A172 (cell line): ENCODE results near the gene ARL6IP4. TPM values are rescaled to one million over a fixed set of nuclear protein-coding genes. Genes with fewer than 3 reads are reported as not detected.
"Not testable (repeated sequence)": the region's sequence is repeated elsewhere in the genome, so short reads cannot be mapped to it uniquely, and the experiment has no call there.

ENCODE experiments used
- DNase-seq: peaks from one replicate; pipeline ENCODE4 v3.0.0-alpha.2; 2015; ENCODE audit warnings: low spot score
- total RNA-seq: library from RNA; depleted of rRNA; stranded (reverse); fragments of >200 nt; shearing (Covaris generic); gene quantifications from 2 replicates; pipeline ENCODE4 v1.2.3, GENCODE V29; 2014; rRNA removed

The ARL6IP4 gene
- total RNA-seq, 1 experiment from 2014 or later: 228 TPM

DNA sequence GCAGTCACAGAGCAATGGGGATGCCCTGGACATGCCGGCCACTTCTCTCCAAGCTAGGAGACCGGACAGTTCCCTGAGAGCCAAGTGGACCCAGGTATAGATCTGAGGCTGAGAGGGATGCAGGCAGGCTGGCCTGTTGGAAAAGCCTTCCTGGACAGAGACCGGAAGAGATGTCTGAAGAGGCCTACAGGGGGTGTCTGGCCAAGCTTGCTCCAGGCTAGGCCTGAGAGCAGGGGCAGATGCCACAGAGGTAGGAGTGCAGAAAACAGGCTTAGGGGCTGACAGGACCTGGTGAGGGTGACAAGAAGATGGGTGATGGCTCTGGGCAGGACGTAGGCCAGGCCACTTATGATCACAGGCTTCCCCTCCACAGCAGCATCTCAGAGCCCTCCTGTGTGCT, 30.2 kb downstream of the ARL6IP4 start:
- DNase-seq: no peak

DNA sequence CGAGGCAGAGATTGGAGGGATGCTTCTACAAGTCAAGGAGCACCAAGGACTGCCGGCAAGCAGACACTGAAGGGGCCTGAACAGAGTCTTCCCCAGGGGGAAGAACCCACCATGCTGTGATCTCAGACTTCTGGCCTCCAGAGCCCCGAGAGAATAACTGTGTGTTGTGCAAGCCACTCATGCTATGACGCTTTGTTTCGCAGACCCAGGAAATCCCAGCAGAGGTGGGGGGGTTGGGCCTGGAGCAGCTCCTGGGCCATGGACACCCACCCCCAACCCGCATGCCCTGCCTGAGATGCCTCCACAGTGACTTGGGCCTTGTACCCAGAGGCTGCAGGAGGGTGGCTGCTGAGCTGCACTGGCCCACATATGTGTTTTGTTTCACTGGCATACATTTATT, 31.2 kb downstream of the ARL6IP4 start:
- no peak for DNase-seq

DNA sequence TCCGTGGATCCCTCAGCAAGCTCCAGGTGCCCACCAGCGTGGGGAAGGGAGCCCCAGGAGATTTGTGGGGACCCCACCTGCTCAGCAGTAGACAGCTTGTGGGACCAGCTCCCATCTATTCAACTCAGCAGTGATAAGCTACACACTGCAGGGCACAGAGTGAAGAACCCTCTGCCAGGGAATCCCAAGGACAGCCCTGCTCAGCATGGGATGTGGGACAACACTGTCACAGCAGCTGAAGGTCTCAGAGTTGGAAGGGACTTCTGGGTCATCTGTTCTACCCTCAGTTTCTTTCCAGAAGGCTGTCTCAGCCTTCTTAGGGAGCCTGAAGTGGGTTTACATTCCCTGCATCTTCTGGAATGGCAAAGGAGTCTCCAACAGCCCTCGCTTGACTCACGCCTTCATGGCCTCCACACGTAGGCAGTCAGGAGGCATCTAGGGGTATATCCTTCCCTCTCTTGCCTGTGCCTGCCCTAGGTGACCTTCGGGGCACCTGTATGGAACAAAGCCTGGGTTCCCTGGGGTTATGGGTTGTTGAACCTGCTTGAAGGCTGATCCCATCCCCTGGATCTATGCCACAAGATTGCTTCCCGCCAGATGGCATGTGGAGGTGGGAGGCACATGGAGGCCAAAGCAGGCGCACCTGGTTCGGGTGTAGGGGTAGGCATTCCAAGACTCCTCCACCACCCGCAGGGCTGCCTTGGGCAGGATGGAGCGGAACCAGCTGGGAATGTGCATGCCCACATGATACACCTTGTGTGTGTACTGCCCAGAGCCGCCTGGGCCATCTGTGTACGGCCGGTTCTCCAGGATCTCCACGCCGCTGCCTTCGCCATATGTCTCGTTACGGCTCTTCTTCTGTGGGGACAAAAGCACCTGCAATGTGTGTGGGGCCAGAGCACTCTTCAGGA, 33.0 kb downstream of the ARL6IP4 start:
- DNase-seq: no peak

DNA sequence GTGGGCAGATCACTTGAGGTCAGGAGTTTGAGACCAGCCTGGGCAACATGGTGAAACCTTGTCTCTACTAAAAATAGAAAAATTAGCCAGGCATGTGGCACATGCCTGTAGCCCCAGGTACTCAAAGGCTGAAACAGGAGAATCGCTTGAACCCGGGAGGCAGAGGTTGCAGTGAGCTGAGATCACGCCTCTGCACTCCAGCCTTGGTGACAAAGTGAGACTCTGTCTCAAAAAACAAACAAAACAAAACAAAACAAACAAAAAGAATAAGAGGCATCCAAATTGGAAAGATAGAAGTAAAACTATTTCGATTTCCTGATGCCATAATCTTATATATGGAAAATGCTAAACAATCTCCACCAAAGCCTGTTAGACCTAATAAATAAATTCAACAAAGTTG, 34.0 kb downstream of the ARL6IP4 start:
- DNase-seq: not testable (repeated sequence)

DNA sequence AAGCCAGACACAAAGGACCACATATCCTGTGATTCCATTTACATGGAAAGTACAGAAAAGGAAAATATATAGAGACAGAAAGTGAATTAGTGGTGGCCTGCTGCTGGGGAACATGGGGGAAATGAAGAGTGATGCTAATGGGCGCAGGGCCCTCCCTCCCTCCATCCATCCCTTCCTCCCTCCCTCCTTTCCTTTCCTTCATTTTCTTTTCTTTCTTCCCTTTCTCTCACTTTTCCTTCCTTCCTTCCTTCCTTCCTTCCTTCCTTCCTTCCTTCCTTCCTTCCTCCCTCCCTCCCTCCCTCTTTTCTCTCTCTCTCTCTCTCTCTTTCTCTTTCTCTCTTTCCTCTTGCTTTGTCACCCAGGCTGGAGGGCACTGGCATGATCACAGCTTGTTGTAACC, 37.3 kb downstream of the ARL6IP4 start:
- DNase-seq: no peak

DNA sequence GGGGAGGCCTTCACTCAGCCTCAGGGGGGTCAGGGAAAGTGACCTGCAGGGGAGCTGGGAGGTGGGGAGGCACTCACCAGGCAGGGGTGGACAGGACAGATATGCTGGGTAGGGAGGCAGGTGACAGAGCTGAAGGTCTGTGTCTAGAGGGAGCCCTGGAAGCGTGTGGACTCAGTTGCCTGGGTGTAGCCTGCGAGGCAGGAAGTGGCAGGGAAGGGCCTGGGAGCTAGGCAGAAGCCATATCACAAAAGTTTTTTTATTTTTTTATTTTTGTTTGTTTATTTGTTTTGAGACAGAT, 39.3 kb downstream of the ARL6IP4 start:
- no peak for DNase-seq

DNA sequence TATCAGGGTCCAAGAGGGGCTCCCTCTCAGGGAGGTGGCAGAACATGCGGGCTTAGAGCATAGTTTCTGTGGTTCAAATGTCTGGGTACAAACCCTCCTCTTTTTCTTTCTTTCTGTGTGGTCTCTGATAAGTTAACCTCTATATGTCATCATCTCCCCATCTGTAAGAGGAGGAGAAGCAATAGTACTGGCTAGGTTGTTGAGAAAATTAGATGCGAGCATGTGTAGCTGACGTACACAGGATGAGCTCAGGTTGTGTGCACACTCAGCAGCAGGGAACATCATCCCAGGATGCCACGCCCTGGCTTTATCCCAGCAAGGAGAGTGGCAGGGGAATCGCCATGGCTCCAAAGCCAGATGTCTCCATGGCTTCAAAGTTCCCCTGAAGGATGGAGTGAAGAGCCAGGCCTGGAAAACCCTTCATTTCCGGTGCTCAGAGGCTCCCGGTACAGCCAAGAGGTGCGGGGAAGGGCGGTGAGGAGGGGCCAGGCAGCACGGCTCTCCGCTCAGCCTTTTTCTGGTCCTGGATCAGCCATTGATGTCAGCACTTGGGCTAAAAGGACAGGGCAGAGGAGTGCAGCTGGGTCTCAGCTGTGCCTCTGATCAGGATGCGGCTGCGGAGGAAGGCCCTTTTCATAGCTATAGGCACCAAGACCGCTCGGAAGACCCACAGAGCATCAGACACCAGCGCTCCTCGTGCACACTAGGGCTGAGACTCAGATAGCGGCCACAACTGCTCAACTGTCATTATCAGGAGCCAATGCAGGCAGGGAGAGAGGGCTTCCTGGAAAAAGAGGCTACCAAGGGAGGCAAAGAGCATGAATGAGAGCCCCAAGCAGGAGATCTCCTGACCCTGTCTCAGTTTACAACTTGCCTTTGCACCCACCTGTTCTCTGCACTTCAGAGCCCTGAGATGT, 41.5 kb downstream of the ARL6IP4 start:
- no peak for DNase-seq

DNA sequence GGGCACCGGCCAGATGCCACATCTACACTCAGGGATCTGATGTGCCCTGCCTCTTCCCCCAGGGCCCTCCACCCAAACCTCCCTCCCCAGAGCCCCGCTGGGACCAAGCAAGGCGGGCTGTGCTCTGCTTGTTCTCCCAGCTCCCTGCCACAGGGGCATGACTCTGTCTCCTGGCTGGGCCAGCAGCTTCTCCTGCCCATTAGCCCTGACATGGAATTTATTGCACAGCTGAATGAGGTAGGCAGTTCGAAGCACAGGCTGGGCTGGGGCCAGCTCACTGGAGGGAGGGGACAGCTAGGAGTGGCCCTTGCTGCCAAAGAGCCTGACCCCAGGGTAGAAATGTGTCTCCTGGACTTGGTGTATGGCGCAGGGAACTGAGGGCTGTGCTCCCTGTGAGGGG, 42.4 kb downstream of the ARL6IP4 start:
- DNase-seq: no peak

DNA sequence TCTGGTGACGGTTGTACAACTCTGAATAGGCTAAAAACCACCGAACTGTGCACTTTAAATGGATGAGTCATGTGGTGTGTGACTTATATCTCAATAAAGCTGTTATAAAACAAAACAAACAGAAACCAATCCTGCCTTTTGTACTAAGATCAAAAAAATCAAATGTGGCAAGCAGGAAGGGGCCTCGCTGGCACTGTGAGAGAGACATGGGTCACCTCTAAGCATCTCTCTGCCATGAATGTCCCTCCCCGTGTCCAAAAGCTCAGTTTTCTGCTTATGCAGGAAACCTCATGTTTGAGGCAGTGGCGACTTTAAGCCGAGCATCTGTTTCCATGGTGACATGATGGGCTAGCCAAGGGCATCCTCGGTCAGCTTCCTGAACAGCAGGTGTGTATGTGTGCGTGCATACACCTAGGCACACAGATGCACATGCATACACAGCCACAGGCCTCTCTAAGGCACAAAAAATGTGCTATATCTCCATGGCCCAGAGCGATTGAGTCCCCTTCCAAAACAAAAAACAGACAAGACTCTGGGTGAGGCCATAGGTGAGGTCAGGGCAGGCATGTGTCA, 44.4 kb downstream of the ARL6IP4 start:
- peak; percentile 24 for DNase-seq

DNA sequence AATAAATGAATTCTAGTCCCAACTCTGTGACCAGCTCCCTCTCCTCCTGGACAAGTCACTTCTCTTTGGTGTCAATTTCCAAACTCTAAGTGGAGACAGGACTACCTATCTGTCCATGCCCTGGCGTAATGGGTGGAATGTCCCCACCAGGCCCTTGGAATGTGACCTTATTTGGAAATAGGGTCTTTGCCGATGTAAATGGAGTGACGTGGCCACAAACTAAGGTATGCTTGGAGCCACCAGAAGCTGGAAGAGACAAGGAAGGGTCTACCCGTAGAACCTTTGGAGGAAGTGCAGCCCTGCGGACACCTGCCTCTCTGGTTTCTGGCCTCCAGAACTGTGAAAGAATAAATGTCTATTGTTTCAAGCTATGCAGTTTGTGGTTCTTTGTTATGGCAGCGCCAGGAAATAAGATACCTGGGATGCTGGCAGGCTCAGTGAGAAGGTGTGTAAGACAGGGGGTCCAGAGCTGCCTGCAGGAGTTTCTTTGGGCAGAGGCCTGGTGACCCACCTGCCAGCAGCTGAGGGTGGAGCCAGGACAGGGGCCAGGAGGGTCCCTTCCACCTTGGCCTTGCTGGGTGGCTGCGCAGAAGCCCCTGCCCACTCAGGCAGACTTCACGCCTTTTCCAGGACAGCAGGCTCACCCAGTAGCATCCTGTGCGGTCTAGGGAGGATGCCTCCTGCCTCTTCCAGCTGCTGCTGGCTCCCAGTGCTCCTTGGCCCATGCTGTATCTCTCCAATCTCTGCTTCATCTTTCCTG, 45.8 kb downstream of the ARL6IP4 start:
- no peak for DNase-seq

DNA sequence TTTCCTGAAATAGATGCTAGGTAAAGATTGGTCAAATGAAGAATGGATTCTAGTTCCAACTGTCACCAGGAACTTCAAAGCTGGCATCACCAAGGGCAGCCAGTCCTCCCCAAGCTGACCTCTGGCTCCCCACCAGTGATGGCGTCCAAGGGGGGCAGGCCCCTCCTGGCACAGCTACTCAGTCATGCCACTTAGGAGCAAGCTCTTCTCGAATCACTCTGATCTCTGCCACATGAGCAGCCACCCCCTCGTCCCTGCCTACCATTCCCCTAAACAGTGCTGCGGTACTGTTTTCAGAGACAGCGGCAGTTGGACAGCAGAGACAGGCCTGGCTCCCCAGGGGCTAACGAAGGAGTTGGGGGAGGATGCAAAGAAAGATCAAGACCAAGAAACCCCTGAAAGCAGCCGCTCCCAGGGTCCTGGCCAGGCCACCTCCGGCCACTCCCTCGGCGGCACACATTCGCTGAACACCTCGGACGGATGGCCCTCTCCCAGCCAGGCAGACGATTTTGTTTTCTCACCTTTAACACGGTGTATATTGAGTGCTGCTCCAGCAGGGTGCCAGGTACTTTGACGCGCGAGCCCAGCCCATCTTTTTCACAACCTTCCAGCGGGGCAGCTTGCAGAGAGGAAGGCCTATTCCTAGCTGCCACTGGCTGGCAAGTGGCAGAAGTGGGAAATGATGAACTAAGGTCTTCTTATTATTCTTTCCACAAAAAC, 47.4 kb downstream of the ARL6IP4 start:
- no peak for DNase-seq

DNA sequence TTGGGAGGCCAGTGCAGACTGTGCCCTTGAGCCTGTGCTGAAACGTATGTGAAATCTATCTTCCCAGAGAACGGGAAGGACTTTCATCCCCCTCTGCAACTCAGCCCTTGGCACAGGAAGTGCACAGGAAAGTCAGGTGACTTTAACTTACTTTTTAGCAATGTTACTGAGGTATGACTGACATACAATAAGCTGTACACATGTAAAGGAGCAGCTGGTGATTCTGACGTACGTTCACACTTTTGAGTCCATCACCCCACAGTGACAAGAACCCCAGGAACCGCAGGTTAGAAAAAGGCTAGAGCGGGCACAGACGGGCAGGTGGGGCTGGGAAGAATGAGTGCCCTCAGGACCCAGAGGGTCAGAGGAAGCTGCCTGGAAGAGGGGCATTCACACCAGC, 48.0 kb downstream of the ARL6IP4 start:
- DNase-seq: no peak

DNA sequence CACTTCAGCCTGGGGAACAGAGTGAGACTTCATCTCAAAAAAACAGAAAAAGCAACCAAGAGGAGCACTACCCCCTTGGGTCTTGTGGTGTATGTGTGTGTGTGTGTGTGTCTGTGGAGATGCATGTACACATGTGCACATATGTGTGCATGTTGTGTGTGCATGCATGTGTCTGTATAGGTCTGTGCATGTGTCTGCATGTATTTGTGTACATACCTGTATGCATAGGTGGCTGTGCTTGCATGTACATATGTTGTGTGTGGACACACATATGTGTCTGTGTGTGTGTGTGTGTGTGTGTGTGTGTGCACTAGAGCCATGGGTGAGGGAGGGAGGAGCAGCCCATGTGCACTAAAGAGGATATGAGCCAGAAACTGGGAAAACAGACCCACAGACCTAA, 49.1 kb downstream of the ARL6IP4 start:
- DNase-seq: no peak

DNA sequence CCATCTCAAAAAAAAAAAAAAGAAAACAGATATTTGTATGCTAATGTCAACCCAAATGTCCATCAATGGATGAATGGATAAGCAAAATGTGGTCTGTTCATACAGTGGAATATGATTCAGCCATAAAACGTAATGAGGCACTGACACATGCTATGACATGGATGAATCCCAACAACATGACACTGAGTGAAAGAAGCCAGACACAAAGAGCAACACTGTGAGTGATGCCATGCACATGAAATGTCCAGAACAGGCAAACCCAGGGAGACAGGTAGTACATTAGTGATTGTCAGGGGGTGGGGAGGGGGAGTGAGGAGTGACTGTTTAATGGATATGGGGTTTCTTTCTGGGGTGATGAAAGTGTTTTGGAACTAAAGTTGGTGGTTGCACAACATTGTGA, 50.2 kb downstream of the ARL6IP4 start:
- no peak for DNase-seq

DNA sequence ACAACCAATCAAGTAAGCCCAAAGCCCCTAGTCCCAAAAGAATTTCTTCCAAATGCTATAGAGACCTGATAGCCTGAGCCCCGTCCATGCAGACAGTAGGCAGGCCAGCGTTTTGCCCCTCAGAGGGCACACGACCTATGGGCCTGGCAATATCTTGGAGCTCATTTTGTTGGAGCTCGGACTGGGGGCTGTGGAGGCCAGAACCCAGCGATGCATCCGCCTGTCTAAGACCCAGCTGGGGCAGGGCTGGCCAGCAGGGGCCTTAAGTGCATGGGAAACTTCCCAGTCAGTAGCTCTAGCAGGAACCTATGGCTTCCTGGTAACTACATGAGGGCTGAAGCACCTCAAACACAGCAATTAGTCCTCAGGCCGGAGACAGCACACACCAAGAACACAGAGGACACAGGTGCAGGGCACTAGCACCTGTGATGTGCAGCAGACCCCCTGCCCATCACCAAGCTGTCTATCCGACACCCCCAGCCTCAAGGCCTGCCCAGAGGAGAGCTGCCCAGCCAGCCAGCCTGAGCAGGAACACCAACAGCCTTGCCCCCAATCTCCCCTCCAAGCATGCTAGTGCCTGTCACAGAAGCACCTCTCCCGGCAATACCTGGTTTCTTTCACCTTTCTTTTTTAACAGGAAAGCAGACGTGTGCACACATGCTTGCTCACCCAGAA, 50.8 kb downstream of the ARL6IP4 start:
- DNase-seq: no peak

Other genes starting within 250 kb of the ARL6IP4 start
- not detected in 2 replicates for gene HCAR1, start 249.8 kb upstream of the ARL6IP4 start, total RNA-seq
- gene DENR, start 227.9 kb upstream of the ARL6IP4 start, total RNA-seq: 73.2 and 80.1 TPM in 2 replicates
- gene CCDC62, start 206.1 kb upstream of the ARL6IP4 start, total RNA-seq: 0.16 TPM in 1 of 2 replicates, not detected in the other
- gene HIP1R, start 145.2 kb upstream of the ARL6IP4 start, total RNA-seq: 19.1 and 22.4 TPM in 2 replicates
- 19.2 and 23.9 TPM in 2 replicates for gene VPS37B, start 84.6 kb upstream of the ARL6IP4 start, total RNA-seq
- 15.0 and 15.8 TPM in 2 replicates for gene ABCB9, start 14.2 kb upstream of the ARL6IP4 start, total RNA-seq
- 12.0 and 20.9 TPM in 2 replicates for gene OGFOD2, start 5.4 kb upstream of the ARL6IP4 start, total RNA-seq
- 1.8 and 3.6 TPM in 2 replicates for gene PITPNM2, start 170.4 kb downstream of the ARL6IP4 start, total RNA-seq